NB4 (cell line): ENCODE data around the gene DLL1.
A peak's percentile ranks its signal among the peaks of the same experiment; 100 is the strongest.

Experiments used
- DNase-seq: peaks from one replicate; pipeline ENCODE4 v3.0.0; 2010; ENCODE audit warnings: low read depth
- H3K4me3 ChIP-seq: one replicate; pipeline ENCODE4 v1.5.1; 2011; ENCODE audit warnings: mild to moderate bottlenecking, low read depth, low read length, moderate library complexity
- CTCF ChIP-seq: IDR thresholded peaks from one replicate; pipeline ENCODE4 v1.5.1; 2012; ENCODE audit warnings: low read depth, low read length
- MAX ChIP-seq: IDR thresholded peaks from 2 replicates; pipeline ENCODE4 v1.6.1; 2011; ENCODE audit warnings: low read depth, low read length
- MYC ChIP-seq: IDR thresholded peaks from 2 replicates; pipeline ENCODE4 v1.6.1; 2011; ENCODE audit warnings: low read depth, low read length
- POLR2A ChIP-seq: IDR thresholded peaks from 2 replicates; pipeline ENCODE4 v1.6.1; 2011; ENCODE audit warnings: mild to moderate bottlenecking; ENCODE audit not compliant: insufficient read length; ENCODE audit errors: extremely low read depth

The DLL1 gene

DNA sequence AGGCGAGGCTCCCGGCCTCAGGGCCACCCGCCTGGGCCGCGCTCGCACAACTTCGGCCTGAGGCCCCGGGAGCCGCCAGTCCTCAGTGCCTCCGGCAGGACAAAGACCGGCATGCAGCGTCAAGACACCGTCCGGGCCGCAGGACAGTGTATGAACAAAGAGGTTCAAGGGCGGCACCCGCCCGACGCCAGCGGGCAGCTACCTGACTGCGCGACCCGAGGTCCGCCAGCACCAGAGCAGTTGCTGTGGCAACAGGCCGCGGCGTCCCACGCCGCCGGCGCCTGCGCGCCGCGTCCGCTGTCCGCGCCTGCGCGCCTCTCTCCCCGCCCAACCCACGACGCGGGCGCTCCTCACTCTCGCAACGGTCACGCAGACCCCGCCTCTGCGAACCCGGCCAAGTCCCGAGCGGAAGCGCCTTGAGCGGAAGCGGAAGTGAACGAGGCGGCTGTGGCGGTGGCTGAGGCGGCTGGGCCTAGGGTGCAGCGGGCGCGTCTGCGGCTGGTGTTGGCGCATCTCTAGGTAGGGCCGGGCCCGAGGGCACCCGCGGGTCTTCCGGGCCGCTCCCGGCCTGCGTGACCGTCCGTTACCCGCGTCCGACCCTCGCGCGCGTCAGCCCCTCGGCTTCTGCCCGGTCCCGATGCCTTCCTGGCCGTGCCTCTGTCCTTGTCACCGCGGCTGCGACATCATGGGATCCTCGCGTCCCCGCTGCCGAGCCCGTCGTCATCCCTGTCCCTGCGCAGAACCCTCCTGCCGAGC is 15.6 kb upstream of the DLL1 start, which contains the start of gene FAM120B:
Gene FAM120B, plus strand, starts transcription at position 435 of the 756 bp plus-strand sequence. CDS start 10,633 bp downstream, outside the sequence.
- peak within 1 kb of the TSS; percentile 92 for H3K4me3 ChIP-seq
- peak; percentile 98 for DNase-seq
- TF ChIP-seq MYC (peak; percentile 67; the same call in 1 of the 2 replicates), MAX (0 out of 2 replicates have a peak, but pooled peaks have one; percentile 45), POLR2A (peak; percentile 86), CTCF (no peak)

DNA sequence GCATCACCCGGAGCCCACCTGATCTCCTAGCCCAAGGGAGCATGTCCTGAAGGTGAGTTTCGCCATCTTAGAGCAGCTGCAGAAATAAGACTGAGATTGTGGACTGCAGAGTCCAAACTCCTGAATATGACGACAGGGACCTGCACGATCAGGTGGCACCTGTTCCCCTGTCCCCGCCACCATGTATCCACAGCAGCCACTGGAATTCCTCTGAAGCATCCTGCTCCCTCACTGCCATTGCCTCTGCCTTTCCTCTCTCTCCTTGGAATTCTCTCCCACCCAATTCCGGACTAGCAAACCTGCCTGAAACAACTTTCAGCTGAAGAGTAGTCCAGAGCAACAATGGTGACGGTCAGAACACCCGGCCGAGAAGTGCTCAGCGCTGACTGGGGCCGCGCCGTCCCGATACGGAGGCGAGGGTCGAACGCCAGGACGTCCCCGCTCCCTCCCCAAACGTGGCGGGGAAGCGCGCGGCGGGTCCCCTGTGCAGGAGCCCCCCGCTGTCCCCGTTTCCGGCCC is 15.0 kb upstream of the DLL1 start:
- H3K4me3 ChIP-seq, result peak overlapping the region; percentile 67
- no peak for TF ChIP-seq MYC
- TF ChIP-seq CTCF, result no peak
- TF ChIP-seq MAX, result no peak
- TF ChIP-seq POLR2A, result no peak
- DNase-seq, result no peak

DNA sequence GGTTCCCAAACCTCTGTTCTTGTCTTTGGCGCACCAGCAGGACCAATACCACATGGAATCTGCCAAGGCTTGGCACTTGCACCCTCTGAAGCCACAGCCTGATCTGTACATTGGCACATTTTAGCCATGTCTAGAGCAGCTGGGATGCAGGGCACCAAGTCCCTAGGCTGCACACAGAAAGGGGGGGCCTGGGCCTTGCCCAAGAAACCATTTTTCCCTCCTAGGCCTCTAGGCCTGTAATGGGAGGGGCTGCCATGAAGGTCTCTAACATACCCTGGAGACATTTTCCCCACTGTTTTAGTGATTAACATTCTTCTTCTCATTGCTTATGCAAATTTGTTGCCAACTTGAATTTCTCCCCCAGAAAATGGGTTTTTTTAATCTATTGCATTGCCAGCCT is 10.3 kb upstream of the DLL1 start:
- H3K4me3 ChIP-seq, result no peak overlapping the region
- TF ChIP-seq MYC, result no peak
- TF ChIP-seq POLR2A, result no peak
- no peak for TF ChIP-seq MAX
- TF ChIP-seq CTCF, result no peak
- no peak for DNase-seq

GRCh38 chr6:170298688-170299087 is 7.8 kb upstream of the DLL1 start:
- DNase-seq, result peak; percentile 54
- TF ChIP-seq MYC (no peak), POLR2A (no peak), MAX (no peak), CTCF (no peak)
- no peak overlapping the region for H3K4me3 ChIP-seq

DNA sequence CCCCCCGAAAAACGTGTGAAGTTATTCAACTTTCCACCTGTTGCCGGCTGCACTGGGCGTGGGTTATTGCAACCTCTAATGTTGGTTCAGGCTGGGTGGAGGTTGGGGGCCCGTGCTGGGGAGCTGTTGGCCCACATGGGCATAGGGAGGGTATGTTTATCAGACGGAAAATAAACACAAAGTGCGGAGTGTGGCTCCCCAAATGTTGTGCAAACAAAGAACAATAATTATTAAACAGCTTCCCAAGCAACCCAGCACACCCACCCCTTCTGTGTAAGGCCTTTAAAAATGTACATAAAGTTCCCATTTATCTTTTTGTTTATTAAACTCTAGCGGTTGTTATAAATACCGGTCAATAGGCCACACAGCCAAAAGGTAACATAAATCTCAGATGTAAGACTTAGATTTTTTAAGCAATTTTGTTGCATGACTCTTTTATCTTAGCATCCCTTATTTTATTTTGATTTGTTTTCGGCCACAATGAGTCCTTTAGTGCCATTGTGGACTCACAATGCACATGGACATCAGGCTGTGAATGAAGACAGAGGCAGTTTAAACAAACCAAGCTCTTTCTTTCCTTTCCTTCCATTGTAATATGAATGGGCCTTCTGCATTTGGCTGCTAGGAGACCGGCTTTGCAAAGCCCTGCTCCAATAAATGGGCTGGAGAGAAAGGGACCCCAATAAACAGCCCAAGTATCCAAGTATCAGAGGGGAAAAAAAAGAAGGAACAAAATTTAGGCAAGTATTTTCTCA is 6.9 kb upstream of the DLL1 start:
- no peak for TF ChIP-seq CTCF
- DNase-seq, result no peak
- H3K4me3 ChIP-seq, result no peak overlapping the region
